ENCODE results near the gene PTPRK.

GRCh38 chr6:127945434-127946097 lies 574.8 kb downstream of the PTPRK start:
- TF ChIP-seq POLR2A (IDR thresholded peaks at IDR 0.05; ENCODE audit: low read depth, low read length), result no peak
- TF ChIP-seq POLR2AphosphoS5 (IDR thresholded peaks at IDR 0.05; ENCODE audit: low read depth, low read length), result no peak
- TF ChIP-seq TAF1 (IDR thresholded peaks at IDR 0.05; ENCODE audit: low read depth, low read length), result no peak
- no peak for TF ChIP-seq POU2F2 (IDR thresholded peaks at IDR 0.05; ENCODE audit: low read depth, low read length)
- TF ChIP-seq SPI1 (IDR thresholded peaks at IDR 0.05; ENCODE audit: low read depth, low read length), result no peak
- no peak for TF ChIP-seq PAX5 (IDR thresholded peaks at IDR 0.05; ENCODE audit: insufficient read depth, low read length, severe bottlenecking)

All from GM12891 (cell line).